ENCODE data around the gene LARGE2. TPM values are rescaled to one million over a fixed set of nuclear protein-coding genes. Genes with fewer than 3 reads are reported as not detected.
"Not testable (repeated sequence)": the region's sequence is repeated elsewhere in the genome, so short reads cannot be mapped to it uniquely, and the experiment has no call there.

LARGE2 gene
- total RNA-seq, 4 donors from 2014 or later = not detected

DNA sequence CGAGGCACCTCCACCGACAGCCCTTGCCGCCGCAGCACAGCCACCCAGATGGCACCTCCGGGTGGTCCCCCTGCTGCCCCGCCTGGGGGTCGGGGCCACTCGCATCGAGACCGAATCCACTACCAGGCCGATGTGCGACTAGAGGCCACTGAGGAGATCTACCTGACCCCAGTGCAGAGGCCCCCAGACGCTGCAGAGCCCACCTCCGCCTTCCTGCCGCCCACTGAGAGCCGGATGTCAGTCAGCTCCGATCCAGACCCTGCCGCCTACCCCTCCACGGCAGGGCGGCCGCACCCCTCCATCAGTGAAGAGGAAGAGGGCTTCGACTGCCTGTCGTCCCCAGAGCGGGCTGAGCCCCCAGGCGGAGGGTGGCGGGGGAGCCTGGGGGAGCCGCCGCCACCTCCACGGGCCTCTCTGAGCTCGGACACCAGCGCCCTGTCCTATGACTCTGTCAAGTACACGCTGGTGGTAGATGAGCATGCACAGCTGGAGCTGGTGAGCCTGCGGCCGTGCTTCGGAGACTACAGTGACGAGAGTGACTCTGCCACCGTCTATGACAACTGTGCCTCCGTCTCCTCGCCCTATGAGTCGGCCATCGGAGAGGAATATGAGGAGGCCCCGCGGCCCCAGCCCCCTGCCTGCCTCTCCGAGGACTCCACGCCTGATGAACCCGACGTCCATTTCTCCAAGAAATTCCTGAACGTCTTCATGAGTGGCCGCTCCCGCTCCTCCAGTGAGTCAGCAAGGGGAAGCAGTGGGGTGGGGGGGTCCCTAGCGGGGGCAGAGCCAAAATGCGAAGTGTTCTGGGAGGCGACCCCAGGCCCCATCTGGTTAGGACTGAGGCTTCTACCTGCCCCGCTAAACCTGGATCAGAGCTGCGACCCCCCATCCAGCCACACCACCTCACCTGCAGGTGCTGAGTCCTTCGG is 19.7 kb upstream of the LARGE2 start:
- ATAC-seq = no peak
- H3K27ac ChIP-seq = no peak overlapping the region
- H3K27me3 ChIP-seq = peaks cover 0 to 15% (median 8%) of the 10 kb centered on the region in 3 donors
- H3K4me3 ChIP-seq = no peak overlapping the region
- no peaks in the 10 kb centered on the region for H3K36me3 ChIP-seq
- H3K4me1 ChIP-seq = peaks cover 0 to 16% of the 10 kb centered on the region in 2 donors
- in situ Hi-C loops (cut with MboI; ENCODE audit: low sequenced_read_pairs in 4 of 4) (no loop called here), intact Hi-C loops (cut with DNase I; ENCODE audit: low total_unique reads) (no loop called here)
- no peak for DNase-seq
- TF ChIP-seq, protein P1, sequence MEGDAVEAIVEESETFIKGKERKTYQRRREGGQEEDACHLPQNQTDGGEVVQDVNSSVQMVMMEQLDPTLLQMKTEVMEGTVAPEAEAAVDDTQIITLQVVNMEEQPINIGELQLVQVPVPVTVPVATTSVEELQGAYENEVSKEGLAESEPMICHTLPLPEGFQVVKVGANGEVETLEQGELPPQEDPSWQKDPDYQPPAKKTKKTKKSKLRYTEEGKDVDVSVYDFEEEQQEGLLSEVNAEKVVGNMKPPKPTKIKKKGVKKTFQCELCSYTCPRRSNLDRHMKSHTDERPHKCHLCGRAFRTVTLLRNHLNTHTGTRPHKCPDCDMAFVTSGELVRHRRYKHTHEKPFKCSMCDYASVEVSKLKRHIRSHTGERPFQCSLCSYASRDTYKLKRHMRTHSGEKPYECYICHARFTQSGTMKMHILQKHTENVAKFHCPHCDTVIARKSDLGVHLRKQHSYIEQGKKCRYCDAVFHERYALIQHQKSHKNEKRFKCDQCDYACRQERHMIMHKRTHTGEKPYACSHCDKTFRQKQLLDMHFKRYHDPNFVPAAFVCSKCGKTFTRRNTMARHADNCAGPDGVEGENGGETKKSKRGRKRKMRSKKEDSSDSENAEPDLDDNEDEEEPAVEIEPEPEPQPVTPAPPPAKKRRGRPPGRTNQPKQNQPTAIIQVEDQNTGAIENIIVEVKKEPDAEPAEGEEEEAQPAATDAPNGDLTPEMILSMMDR (IDR thresholded peaks at IDR 0.05 in 4 of 5, conservative IDR thresholded peaks at IDR 0.05 in 1 of 5) = no peak
- TF ChIP-seq POLR2A (IDR thresholded peaks at IDR 0.05) = no peak
- no peaks in the 10 kb centered on the region for H3K9me3 ChIP-seq

DNA sequence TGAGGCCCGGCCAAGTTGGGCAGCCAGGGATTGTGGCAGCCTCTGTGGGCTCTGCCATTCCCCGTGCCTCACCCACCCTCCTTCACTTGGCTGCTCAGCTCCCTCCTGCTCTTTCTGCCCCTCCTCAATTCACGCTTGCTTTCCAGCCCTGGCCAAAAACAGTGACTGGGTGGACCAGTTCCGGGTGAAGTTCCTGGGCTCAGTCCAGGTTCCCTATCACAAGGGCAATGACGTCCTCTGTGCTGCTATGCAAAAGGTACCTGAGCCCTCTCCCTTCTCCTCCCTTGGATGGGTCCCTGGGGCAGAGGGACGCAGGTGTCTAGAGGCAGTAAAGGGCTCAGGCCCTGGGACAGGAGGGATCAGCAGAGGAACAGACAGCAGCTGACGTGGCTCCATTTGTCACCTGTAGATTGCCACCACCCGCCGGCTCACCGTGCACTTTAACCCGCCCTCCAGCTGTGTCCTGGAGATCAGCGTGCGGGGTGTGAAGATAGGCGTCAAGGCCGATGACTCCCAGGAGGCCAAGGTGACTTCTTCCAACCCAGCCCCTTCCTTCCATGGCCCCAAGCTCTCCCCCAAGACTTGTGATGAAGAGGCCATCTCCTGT is 18.0 kb upstream of the LARGE2 start:
- Histone ChIP-seq H3K27ac (no peak overlapping the region), H3K36me3 (peaks cover 0 to 2% of the 10 kb centered on the region in 2 donors), H3K9me3 (no peaks in the 10 kb centered on the region), H3K27me3 (peaks cover 0 to 2% (median 0%) of the 10 kb centered on the region in 3 donors), H3K4me1 (peaks cover 0 to 8% of the 10 kb centered on the region in 2 donors), H3K4me3 (no peak overlapping the region)
- ATAC-seq (no peak), DNase-seq (no peak)
- in situ Hi-C loops (cut with MboI; ENCODE audit: low sequenced_read_pairs in 4 of 4) = no loop called here
- intact Hi-C loops (cut with DNase I; ENCODE audit: low total_unique reads) = no loop called here
- TF ChIP-seq, protein P1 (IDR thresholded peaks at IDR 0.05 in 4 of 5, conservative IDR thresholded peaks at IDR 0.05 in 1 of 5) = no peak
- TF ChIP-seq POLR2A (IDR thresholded peaks at IDR 0.05) = no peak

DNA sequence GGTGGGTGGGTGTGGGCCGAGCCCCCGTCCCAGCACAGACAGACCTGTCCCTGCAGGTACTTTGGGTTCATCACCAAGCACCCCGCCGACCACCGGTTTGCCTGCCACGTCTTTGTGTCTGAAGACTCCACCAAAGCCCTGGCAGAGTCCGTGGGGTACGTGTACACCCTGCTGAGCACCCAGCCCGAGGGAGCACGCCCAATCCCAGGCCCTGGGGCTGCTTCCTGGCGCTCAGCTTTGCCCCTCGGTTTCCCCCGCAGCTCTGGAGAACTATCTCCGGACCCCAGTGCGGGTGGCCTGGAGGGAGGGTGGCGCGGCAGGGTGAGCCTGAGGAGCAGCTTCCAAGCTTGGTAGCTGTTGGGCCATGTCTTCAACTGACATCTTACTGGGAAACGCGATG is 17.4 kb upstream of the LARGE2 start:
- H3K4me1 ChIP-seq = peaks cover 0 to 6% of the 10 kb centered on the region in 2 donors
- no peak for DNase-seq
- H3K27ac ChIP-seq = no peak overlapping the region
- no peaks in the 10 kb centered on the region for H3K9me3 ChIP-seq
- TF ChIP-seq POLR2A (IDR thresholded peaks at IDR 0.05) = no peak
- TF ChIP-seq, protein P1 (IDR thresholded peaks at IDR 0.05 in 4 of 5, conservative IDR thresholded peaks at IDR 0.05 in 1 of 5) = no peak
- peaks cover 0 to 9% of the 10 kb centered on the region in 2 donors for H3K36me3 ChIP-seq
- ATAC-seq = no peak
- H3K27me3 ChIP-seq = peaks cover 0 to 2% (median 0%) of the 10 kb centered on the region in 3 donors
- in situ Hi-C loops (cut with MboI; ENCODE audit: low sequenced_read_pairs in 4 of 4) = no loop called here
- intact Hi-C loops (cut with DNase I; ENCODE audit: low total_unique reads) = no loop called here
- H3K4me3 ChIP-seq = no peak overlapping the region

DNA sequence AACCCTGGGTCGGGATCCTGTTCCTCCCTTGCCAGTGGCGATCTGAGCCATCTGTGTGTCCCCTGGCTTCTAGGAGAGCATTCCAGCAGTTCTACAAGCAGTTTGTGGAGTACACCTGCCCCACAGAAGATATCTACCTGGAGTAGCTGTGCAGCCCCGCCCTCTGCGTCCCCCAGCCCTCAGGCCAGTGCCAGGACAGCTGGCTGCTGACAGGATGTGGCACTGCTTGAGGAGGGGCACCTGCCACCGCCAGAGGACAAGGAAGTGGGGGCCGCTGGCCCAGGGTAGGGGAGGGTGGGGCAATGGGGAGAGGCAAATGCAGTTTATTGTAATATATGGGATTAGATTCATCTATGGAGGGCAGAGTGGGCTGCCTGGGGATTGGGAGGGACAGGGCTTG is 16.9 kb upstream of the LARGE2 start:
- ATAC-seq; H3K4me1 ChIP-seq; intact Hi-C loops (cut with DNase I; ENCODE audit: low total_unique reads); H3K27me3 ChIP-seq; H3K27ac ChIP-seq; H3K9me3 ChIP-seq; in situ Hi-C loops (cut with MboI; ENCODE audit: low sequenced_read_pairs in 4 of 4); DNase-seq; H3K4me3 ChIP-seq: not testable (repeated sequence)
- peaks cover 0 to 14% of the 10 kb centered on the region in 2 donors for H3K36me3 ChIP-seq

DNA sequence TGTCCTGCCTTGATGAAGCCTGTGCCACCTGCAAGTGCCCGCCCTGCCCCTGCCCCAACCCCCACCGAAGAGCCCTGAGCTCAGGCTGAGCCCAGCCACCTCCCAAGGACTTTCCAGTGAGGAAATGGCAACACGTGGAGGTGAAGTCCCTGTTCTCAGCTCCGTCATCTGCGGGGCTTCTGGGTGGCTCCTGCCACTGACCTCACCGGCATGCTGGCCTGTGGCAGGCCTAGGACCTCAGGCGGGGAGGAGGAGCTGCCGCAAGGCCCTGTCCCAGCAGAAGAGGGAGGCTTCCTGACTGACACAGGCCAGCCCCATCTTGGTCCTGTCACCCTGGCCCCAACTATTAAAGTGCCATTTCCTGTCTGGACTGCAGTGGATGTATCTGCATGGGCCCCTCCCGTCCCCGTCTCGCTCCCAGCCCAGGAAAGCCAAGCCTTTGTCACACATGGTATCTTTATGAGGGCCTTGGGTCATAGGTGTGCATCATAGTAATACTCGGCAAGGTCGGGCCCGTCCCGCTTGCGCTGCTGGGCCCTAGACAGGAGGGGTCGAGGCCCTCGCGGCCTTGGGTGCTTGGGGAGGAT is 16.3 kb upstream of the LARGE2 start:
- DNase-seq (no peak), ATAC-seq (no peak)
- no peaks in the 10 kb centered on the region for H3K4me1 ChIP-seq
- peaks cover 0 to 20% of the 10 kb centered on the region in 2 donors for H3K36me3 ChIP-seq
- intact Hi-C loops (cut with DNase I; ENCODE audit: low total_unique reads) (no loop called here), in situ Hi-C loops (cut with MboI; ENCODE audit: low sequenced_read_pairs in 4 of 4) (no loop called here)
- H3K27ac ChIP-seq = no peak overlapping the region
- H3K9me3 ChIP-seq = no peaks in the 10 kb centered on the region
- no peak overlapping the region for H3K4me3 ChIP-seq
- TF ChIP-seq, protein P1 (IDR thresholded peaks at IDR 0.05 in 4 of 5, conservative IDR thresholded peaks at IDR 0.05 in 1 of 5) = no peak
- TF ChIP-seq POLR2A (IDR thresholded peaks at IDR 0.05) = no peak
- no peaks in the 10 kb centered on the region for H3K27me3 ChIP-seq

Data from gastrocnemius medialis (tissue), 4 donors.